ENCODE results near the gene ST6GALNAC3.

Gene ST6GALNAC3

DNA sequence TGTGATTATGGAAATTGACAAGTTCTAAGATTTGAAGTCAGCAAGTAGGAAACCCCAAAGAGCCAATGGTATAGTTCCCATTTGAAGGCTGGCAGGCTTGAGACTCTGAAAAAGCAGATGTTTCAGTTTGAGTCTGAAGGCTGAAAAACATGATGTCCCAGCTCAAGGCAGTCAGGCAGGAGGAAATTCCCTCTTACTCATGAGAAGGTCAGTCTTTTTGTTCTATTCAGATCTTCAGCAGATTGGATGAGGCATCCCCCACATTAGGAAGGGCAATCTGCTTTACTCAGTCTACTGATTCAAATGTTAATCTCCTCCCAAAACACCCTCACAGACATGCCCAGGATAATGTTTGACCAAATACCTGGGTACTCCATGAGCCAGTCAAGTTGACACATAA, 420.3 kb downstream of the ST6GALNAC3 start:
- Histone ChIP-seq H4K20me1 (ENCODE audit: control insufficient read depth, insufficient read depth, low read depth, low read length) (no peaks in the 10 kb centered on the region), H3K4me1 (ENCODE audit: control insufficient read depth, low read length) (no peaks in the 10 kb centered on the region), H3K9me2 (replicated peaks; ENCODE audit: control insufficient read depth, low read length) (no peaks in the 10 kb centered on the region), H3F3A (ENCODE audit: control insufficient read depth, insufficient read depth) (no peaks in the 10 kb centered on the region), H3K36me3 (ENCODE audit: control insufficient read depth, low read length) (no peaks in the 10 kb centered on the region), H3K79me2 (ENCODE audit: control insufficient read depth, low read length) (no peaks in the 10 kb centered on the region), H3K4me2 (ENCODE audit: low read length) (no peak overlapping the region), H3K27ac (ENCODE audit: low read depth, low read length) (no peak overlapping the region), H3K4me3 (ENCODE audit: low read length) (no peak overlapping the region), H3K27me3 (ENCODE audit: control insufficient read depth, low read length) (no peaks in the 10 kb centered on the region), H3K9me3 (ENCODE audit: control insufficient read depth, insufficient read depth, low read length) (no peaks in the 10 kb centered on the region)
- TF ChIP-seq EZH2phosphoT487 (IDR thresholded peaks at IDR 0.05; ENCODE audit: borderline replicate concordance, low read length): no peak
- TF ChIP-seq, protein P1, sequence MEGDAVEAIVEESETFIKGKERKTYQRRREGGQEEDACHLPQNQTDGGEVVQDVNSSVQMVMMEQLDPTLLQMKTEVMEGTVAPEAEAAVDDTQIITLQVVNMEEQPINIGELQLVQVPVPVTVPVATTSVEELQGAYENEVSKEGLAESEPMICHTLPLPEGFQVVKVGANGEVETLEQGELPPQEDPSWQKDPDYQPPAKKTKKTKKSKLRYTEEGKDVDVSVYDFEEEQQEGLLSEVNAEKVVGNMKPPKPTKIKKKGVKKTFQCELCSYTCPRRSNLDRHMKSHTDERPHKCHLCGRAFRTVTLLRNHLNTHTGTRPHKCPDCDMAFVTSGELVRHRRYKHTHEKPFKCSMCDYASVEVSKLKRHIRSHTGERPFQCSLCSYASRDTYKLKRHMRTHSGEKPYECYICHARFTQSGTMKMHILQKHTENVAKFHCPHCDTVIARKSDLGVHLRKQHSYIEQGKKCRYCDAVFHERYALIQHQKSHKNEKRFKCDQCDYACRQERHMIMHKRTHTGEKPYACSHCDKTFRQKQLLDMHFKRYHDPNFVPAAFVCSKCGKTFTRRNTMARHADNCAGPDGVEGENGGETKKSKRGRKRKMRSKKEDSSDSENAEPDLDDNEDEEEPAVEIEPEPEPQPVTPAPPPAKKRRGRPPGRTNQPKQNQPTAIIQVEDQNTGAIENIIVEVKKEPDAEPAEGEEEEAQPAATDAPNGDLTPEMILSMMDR (IDR thresholded peaks at IDR 0.05; ENCODE audit: low read depth, low read length, poor library complexity, severe bottlenecking): no peak

DNA sequence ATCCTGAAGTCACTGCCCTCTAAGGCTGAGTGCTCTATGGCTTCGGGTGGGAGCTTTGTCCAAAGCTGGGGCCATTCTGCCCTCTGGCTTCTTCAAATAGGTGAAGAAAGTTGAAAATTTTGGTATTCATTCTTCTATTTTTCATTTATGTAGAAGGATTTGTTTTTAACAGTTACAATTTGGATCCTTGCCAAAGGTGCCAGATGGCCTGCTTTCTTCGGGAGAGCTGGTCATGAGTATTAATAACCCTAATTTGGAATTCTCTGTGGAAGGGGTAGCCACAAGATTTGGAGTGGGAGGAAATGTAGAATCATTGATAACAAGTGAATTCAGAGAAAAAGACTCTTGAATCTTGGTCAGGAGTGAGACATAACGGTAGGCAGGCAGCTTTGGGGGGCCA, 422.3 kb downstream of the ST6GALNAC3 start:
- H3K4me3 ChIP-seq (ENCODE audit: low read length): no peak overlapping the region
- H3K79me2 ChIP-seq (ENCODE audit: control insufficient read depth, low read length): no peaks in the 10 kb centered on the region
- no peak overlapping the region for H3K27ac ChIP-seq (ENCODE audit: low read depth, low read length)
- H3K4me1 ChIP-seq (ENCODE audit: control insufficient read depth, low read length): no peaks in the 10 kb centered on the region
- no peaks in the 10 kb centered on the region for H3K9me2 ChIP-seq (replicated peaks; ENCODE audit: control insufficient read depth, low read length)
- no peaks in the 10 kb centered on the region for H4K20me1 ChIP-seq (ENCODE audit: control insufficient read depth, insufficient read depth, low read depth, low read length)
- H3F3A ChIP-seq (ENCODE audit: control insufficient read depth, insufficient read depth): no peaks in the 10 kb centered on the region
- no peaks in the 10 kb centered on the region for H3K9me3 ChIP-seq (ENCODE audit: control insufficient read depth, insufficient read depth, low read length)
- no peaks in the 10 kb centered on the region for H3K27me3 ChIP-seq (ENCODE audit: control insufficient read depth, low read length)
- no peaks in the 10 kb centered on the region for H3K36me3 ChIP-seq (ENCODE audit: control insufficient read depth, low read length)
- H3K4me2 ChIP-seq (ENCODE audit: low read length): no peak overlapping the region
- TF ChIP-seq, protein P1 (IDR thresholded peaks at IDR 0.05; ENCODE audit: low read depth, low read length, poor library complexity, severe bottlenecking): no peak
- TF ChIP-seq EZH2phosphoT487 (IDR thresholded peaks at IDR 0.05; ENCODE audit: borderline replicate concordance, low read length): no peak

DNA sequence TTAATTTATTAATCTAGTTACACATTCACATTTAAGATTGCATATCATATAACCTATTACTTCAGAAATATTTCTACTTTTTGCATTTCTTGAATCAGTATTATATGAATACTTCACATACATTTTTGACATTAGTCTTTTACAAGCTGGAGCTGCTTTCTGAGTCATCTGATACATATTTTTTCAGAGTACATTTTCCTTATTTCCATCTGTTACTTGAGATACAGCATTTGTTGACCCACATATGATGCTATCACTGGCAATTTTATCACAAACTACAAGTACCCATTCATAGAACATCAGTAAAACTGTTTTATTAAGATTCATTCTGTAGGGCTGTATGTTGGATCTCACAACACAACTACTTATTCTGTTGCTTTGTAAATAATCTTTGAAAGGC, 425.6 kb downstream of the ST6GALNAC3 start:
- Histone ChIP-seq H3K4me3 (ENCODE audit: low read length) (no peak overlapping the region), H3K4me2 (ENCODE audit: low read length) (no peak overlapping the region), H3K9me2 (replicated peaks; ENCODE audit: control insufficient read depth, low read length) (no peaks in the 10 kb centered on the region), H3F3A (ENCODE audit: control insufficient read depth, insufficient read depth) (no peaks in the 10 kb centered on the region), H3K4me1 (ENCODE audit: control insufficient read depth, low read length) (no peaks in the 10 kb centered on the region), H4K20me1 (ENCODE audit: control insufficient read depth, insufficient read depth, low read depth, low read length) (no peaks in the 10 kb centered on the region), H3K36me3 (ENCODE audit: control insufficient read depth, low read length) (no peaks in the 10 kb centered on the region), H3K27ac (ENCODE audit: low read depth, low read length) (no peak overlapping the region), H3K79me2 (ENCODE audit: control insufficient read depth, low read length) (no peaks in the 10 kb centered on the region), H3K9me3 (ENCODE audit: control insufficient read depth, insufficient read depth, low read length) (no peaks in the 10 kb centered on the region), H3K27me3 (ENCODE audit: control insufficient read depth, low read length) (no peaks in the 10 kb centered on the region)
- TF ChIP-seq EZH2phosphoT487 (IDR thresholded peaks at IDR 0.05; ENCODE audit: borderline replicate concordance, low read length): no peak
- TF ChIP-seq, protein P1 (IDR thresholded peaks at IDR 0.05; ENCODE audit: low read depth, low read length, poor library complexity, severe bottlenecking): no peak

DNA sequence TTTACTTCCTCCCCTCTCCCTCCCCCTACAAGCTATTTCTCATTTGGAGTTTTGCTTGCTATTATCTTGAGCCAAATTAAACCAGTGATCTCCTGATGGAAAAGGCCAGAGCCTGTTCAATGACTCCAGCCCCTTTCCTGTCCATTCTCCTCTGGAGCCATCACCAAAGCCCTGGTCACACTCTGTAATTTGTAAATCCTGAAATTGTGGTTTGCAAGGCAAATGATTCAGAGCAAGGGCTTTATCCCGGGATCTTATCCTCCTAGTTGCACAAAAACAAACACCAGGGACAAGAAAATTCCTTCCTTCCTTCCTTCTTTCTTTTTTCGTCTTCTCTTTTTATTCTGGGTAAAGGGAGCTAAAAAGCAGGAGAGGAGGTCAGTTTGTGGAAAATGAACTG, 426.6 kb downstream of the ST6GALNAC3 start:
- Histone ChIP-seq H3K9me2 (replicated peaks; ENCODE audit: control insufficient read depth, low read length) (no peaks in the 10 kb centered on the region), H3K36me3 (ENCODE audit: control insufficient read depth, low read length) (no peaks in the 10 kb centered on the region), H3K4me3 (ENCODE audit: low read length) (no peak overlapping the region), H3K9me3 (ENCODE audit: control insufficient read depth, insufficient read depth, low read length) (no peaks in the 10 kb centered on the region), H3K27ac (ENCODE audit: low read depth, low read length) (no peak overlapping the region), H4K20me1 (ENCODE audit: control insufficient read depth, insufficient read depth, low read depth, low read length) (no peaks in the 10 kb centered on the region), H3K4me1 (ENCODE audit: control insufficient read depth, low read length) (no peaks in the 10 kb centered on the region), H3F3A (ENCODE audit: control insufficient read depth, insufficient read depth) (no peaks in the 10 kb centered on the region), H3K4me2 (ENCODE audit: low read length) (no peak overlapping the region), H3K27me3 (ENCODE audit: control insufficient read depth, low read length) (no peaks in the 10 kb centered on the region), H3K79me2 (ENCODE audit: control insufficient read depth, low read length) (no peaks in the 10 kb centered on the region)
- TF ChIP-seq EZH2phosphoT487 (IDR thresholded peaks at IDR 0.05; ENCODE audit: borderline replicate concordance, low read length): no peak
- TF ChIP-seq, protein P1 (IDR thresholded peaks at IDR 0.05; ENCODE audit: low read depth, low read length, poor library complexity, severe bottlenecking): no peak
